Astrocyte of the spinal cord (primary cell): ENCODE data around the gene ARL4D.

ENCODE experiments used
- DNase-seq: peaks from one replicate; pipeline ENCODE4 v3.0.0; 2011; ENCODE audit warnings: low read depth, low spot score
- H3K4me3 ChIP-seq: 2 replicates; pipeline ENCODE4 v1.5.1; 2011; ENCODE audit warnings: low read depth, mild to moderate bottlenecking, low read length, moderate library complexity
- CTCF ChIP-seq: IDR thresholded peaks from 2 replicates; pipeline ENCODE4 v1.5.1; 2012; ENCODE audit warnings: low read depth, mild to moderate bottlenecking, low read length, inconsistent platforms
- in situ Hi-C: cut with HindIII; loops from 2 replicates; pipeline ENCODE4 v1.10.0; 2017; ENCODE audit warnings: low sequenced_read_pairs

Gene ARL4D

DNA sequence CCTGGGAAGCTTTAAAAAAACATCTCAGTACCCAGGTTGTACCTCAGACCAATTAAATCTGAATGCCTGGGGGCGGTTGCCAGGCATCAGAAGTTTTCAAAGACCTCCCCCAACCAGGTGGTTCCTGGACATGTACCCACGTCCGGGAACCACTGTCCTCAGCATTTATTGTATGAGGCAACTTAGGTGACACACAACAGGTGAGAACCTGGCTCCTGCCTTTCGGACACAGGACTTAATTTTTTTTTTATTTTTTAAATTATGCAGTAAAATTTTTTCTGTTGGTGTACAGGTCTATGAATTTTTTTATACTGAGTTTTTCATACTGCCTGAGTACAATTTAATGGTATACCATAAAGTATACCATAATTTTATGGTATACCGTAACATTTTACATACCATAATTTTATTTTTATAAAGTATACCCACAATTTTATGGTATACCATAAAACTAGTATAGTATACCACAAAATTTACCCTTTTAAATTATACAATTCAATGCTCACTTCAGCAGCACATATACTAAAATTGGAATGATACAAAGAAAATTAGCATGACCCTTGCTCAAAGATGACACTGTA, 46.3 kb downstream of the ARL4D start:
- TF ChIP-seq CTCF: no peak
- no peak for DNase-seq
- H3K4me3 ChIP-seq: no peak overlapping the region
- in situ Hi-C loops: no loop called here

DNA sequence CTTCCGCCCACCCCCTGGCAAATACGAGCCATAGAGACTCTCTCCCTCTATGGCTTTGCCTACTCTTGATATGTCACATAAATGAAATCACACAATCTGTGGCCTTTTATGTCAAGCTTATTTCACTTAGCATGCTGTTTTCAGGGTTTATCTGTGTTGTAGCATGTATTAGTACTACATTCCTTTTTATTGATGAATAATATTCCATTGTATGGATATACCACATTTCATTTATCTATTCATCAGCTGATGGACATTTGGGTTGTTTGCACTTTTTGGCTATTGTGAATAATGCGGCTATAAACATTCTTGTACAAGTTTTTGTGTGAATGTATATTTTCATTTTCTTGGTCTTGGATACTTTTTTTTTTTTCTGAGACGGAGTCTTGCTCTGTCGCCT, 48.0 kb downstream of the ARL4D start:
- H3K4me3 ChIP-seq: no peak overlapping the region
- in situ Hi-C loops: no loop called here
- no peak for DNase-seq
- no peak for TF ChIP-seq CTCF

- in situ Hi-C loops: no loop called here
- DNase-seq: no peak
- no peak for TF ChIP-seq CTCF
- no peak overlapping the region for H3K4me3 ChIP-seq
These were observed 50.1 kb downstream of the ARL4D start for GRCh38 chr17:43448720-43449469.

- no peak overlapping the region for H3K4me3 ChIP-seq
- in situ Hi-C loops: no loop called here
- TF ChIP-seq CTCF: no peak
- DNase-seq: no peak
These were observed 50.9 kb downstream of the ARL4D start for GRCh38 chr17:43449470-43450248.
